Effector memory CD4-positive, alpha-beta T cell (primary cell): ENCODE results near the gene C21orf58.

Source experiments
- DNase-seq, 3 donors: peaks; one replicate each; pipeline ENCODE4 v3.0.0-alpha.2; 2020
- H3K27ac ChIP-seq: 2 replicates; pipeline ENCODE4 v1.7.0; 2013; ENCODE audit warnings: mild to moderate bottlenecking, low read length, moderate library complexity; ENCODE audit not compliant: insufficient read depth, poor library complexity, severe bottlenecking
- H3K27me3 ChIP-seq: replicated peaks from 2 replicates; pipeline ENCODE4 v1.7.0; 2013; ENCODE audit warnings: mild to moderate bottlenecking, low read length; ENCODE audit not compliant: insufficient read depth, control insufficient read depth, poor library complexity, severe bottlenecking
- H3K36me3 ChIP-seq: 2 replicates; pipeline ENCODE4 v1.7.0; 2013; ENCODE audit warnings: mild to moderate bottlenecking, low read length, moderate library complexity; ENCODE audit not compliant: control insufficient read depth, insufficient read depth
- H3K4me1 ChIP-seq: 2 replicates; pipeline ENCODE4 v1.7.0; 2013; ENCODE audit warnings: low read length, mild to moderate bottlenecking; ENCODE audit not compliant: control insufficient read depth, insufficient read depth, poor library complexity, severe bottlenecking
- H3K4me3 ChIP-seq: 2 replicates; pipeline ENCODE4 v1.7.0; 2013; ENCODE audit warnings: low read length, low read depth, mild to moderate bottlenecking; ENCODE audit not compliant: insufficient read depth, poor library complexity, severe bottlenecking
- H3K9me3 ChIP-seq: 2 replicates; pipeline ENCODE4 v1.7.0; 2013; ENCODE audit warnings: mild to moderate bottlenecking, low read length, moderate library complexity; ENCODE audit not compliant: control insufficient read depth

The C21orf58 gene

DNA sequence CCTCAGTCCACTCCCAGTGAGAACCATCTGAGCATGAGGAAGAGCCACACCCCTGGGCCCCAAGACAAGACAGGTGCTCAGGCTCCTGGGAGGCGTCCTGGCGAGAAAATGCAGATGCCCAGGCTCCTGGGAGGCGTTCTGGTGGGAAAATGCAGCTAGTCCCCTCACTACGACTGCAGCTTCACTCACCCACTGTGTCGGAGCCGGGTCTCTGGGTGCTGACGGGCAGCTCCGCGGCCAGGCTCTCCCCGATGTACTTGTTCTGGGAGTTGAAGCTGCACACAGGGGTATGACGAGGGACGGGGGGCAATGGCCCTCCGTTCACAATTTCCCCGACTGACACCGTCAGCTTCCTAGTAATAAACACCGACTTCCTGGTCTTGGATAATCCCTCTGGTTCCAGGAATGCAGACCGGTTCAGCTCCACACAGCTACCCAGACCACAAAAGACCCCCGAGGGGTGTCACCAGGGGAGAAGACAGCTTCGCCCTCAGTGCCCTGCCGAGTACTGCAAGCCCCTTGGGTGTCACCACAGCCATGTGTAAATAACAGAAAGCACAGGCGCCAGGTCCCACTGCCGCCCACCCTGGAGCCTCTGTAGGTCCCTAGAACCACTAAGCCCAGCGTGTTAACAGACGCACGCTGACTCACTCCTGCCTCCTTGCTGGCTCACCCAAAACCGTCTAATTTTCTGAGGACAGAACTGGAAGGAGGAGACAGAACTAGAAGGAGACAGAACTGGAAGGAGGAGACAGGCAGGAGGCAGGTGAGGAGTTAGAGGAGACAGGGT lies 57.7 kb downstream of the C21orf58 start:
- Histone ChIP-seq H3K9me3 (no peaks in the 10 kb centered on the region), H3K27ac (no peak overlapping the region), H3K36me3 (peaks cover 83% of the 10 kb centered on the region), H3K27me3 (no peaks in the 10 kb centered on the region), H3K4me1 (no peaks in the 10 kb centered on the region), H3K4me3 (no peak overlapping the region)
- DNase-seq: no peak

GRCh38 chr21:46264690-46265144 lies 59.0 kb downstream of the C21orf58 start:
- Histone ChIP-seq H3K27me3 (no peaks in the 10 kb centered on the region), H3K4me3 (no peak overlapping the region), H3K36me3 (peaks cover 84% of the 10 kb centered on the region), H3K4me1 (no peaks in the 10 kb centered on the region), H3K27ac (no peak overlapping the region), H3K9me3 (no peaks in the 10 kb centered on the region)
- no peak for DNase-seq

DNA sequence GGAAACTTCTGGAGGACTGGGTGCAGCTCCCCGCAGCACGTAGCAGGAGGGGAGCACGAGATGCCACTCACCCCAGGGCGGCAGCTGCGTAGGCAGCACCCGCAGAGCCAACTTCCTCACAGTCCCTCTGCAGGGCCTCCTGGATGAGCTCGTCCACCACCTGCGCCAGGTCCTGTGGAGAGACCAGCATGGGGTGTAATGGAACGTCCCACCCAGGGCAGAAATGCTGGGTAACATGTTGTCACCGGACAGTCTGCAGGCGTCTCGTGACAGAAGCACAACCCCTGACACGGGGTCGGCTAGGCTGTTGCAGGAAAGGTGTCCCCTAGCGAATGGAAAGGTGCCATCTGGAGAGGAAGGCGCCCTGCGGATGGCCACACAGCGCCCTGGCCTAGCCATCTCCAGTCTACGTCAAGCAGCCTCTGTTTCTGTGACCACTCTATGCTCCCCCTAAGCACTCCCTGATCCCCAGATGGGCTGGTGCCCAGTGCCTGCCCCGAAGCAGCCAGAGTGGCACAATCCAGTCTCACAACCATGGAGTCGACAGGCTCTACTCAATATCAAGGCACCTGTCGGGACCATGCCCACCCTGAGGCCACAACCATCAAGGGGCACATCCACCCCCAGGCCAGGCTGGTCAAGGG lies 59.5 kb downstream of the C21orf58 start:
- H3K27ac ChIP-seq: no peak overlapping the region
- no peak for DNase-seq
- no peak overlapping the region for H3K4me3 ChIP-seq
- no peaks in the 10 kb centered on the region for H3K9me3 ChIP-seq
- no peaks in the 10 kb centered on the region for H3K27me3 ChIP-seq
- no peaks in the 10 kb centered on the region for H3K4me1 ChIP-seq
- H3K36me3 ChIP-seq: peaks cover 83% of the 10 kb centered on the region

- Histone ChIP-seq H3K4me3 (no peak overlapping the region), H3K36me3 (peaks cover 72% of the 10 kb centered on the region), H3K4me1 (no peaks in the 10 kb centered on the region), H3K27ac (no peak overlapping the region), H3K27me3 (no peaks in the 10 kb centered on the region), H3K9me3 (no peaks in the 10 kb centered on the region)
- no peak for DNase-seq
Observed at GRCh38 chr21:46256501-46256994, 67.1 kb downstream of the C21orf58 start.

- no peak overlapping the region for H3K4me3 ChIP-seq
- no peaks in the 10 kb centered on the region for H3K9me3 ChIP-seq
- H3K36me3 ChIP-seq: peaks cover 65% of the 10 kb centered on the region
- H3K27me3 ChIP-seq: no peaks in the 10 kb centered on the region
- no peaks in the 10 kb centered on the region for H3K4me1 ChIP-seq
- no peak for DNase-seq
- H3K27ac ChIP-seq: no peak overlapping the region
Observed at GRCh38 chr21:46255758-46256337, 67.8 kb downstream of the C21orf58 start.

DNA sequence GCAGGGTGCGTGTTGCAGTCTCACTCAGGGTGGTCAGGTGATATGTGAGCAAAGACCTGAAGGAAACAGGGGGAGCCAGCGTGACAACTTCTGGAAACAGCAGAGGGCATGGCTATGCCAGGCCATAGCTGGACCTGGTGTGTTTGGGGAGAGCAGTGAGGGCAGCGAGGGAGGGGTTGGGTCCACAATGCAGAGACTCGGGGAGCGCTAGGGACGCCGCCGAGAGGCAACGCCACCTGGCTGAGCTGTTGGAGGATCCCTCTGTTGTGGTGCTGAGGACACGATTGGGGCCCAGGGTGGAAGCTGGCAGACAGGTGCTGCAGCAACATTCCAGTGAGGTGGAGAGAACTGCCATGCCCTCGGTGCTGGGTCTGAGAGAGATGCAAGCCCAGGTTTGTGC lies 68.5 kb downstream of the C21orf58 start:
- DNase-seq: no peak
- Histone ChIP-seq H3K27ac (no peak overlapping the region), H3K27me3 (no peaks in the 10 kb centered on the region), H3K4me1 (no peaks in the 10 kb centered on the region), H3K4me3 (no peak overlapping the region), H3K36me3 (peaks cover 58% of the 10 kb centered on the region), H3K9me3 (no peaks in the 10 kb centered on the region)

DNA sequence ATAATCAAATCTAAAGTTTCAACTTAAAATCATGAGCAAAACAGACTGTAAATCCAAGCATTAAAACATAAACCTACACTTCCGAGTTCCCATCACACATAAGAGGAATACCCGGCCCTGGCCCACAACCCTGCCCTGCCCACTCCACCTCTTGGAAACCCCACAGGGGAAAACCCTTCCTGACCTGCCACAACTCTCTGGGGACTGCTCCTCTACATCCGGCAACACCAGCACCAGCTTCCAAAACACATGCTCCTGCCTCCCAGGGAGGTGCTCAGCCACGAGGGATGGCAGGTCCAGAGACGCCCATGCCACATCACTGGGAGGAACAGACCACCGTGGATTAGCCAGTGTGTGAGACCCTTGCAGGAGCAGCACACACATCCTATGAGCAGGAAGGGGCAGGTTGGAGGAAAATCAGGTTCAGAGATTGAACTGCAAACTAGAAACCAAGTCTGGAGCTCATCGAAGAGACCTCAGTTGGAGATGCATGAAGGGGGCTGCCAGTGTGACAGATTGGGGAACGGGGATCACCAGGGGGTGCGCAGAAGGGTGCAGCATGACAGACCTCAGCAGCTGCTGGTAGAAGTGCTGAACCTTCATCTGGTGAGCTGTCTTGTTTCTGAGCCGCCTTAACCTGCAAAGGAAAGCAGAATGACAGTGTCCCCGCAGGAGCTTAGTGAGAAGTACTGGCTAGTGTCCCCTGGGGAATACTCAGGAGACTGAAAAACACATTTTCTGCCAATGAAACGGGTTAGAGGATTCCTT lies 69.3 kb downstream of the C21orf58 start:
- H3K36me3 ChIP-seq: peaks cover 56% of the 10 kb centered on the region
- H3K9me3 ChIP-seq: no peaks in the 10 kb centered on the region
- H3K4me1 ChIP-seq: no peaks in the 10 kb centered on the region
- H3K27ac ChIP-seq: peak overlapping the region; percentile 39
- DNase-seq: no peak
- H3K4me3 ChIP-seq: no peak overlapping the region
- H3K27me3 ChIP-seq: no peaks in the 10 kb centered on the region

DNA sequence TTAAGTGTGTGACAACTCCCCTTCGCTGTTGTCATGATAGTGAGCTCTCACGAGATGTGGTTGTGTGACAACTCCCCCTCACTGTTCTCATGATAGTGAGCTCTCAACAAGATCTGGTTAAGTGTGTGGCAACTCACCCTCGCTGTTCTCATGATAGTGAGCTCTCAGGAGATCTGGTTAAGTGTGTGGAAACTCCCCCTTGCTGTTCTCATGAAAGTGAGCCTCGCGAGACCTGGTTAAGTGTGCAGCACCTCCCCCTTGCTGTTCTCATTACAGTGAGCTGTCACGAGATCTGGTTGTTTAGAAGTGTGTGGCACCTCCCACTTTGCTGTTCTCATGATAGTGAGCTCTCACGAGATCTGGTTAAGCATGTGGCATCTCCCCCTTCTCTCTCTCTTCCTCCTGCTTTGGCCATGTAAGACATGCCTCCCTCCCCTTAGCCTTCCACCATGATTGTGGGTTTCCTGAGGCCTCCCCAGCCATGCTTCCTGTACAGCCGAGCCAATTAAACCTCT lies 70.0 kb downstream of the C21orf58 start:
- peak overlapping the region; percentile 39 for H3K27ac ChIP-seq
- H3K36me3 ChIP-seq: peaks cover 51% of the 10 kb centered on the region
- no peaks in the 10 kb centered on the region for H3K4me1 ChIP-seq
- no peaks in the 10 kb centered on the region for H3K27me3 ChIP-seq
- DNase-seq: peak; percentile 8 to 13 (median 9)
- H3K9me3 ChIP-seq: no peaks in the 10 kb centered on the region
- no peak overlapping the region for H3K4me3 ChIP-seq

DNA sequence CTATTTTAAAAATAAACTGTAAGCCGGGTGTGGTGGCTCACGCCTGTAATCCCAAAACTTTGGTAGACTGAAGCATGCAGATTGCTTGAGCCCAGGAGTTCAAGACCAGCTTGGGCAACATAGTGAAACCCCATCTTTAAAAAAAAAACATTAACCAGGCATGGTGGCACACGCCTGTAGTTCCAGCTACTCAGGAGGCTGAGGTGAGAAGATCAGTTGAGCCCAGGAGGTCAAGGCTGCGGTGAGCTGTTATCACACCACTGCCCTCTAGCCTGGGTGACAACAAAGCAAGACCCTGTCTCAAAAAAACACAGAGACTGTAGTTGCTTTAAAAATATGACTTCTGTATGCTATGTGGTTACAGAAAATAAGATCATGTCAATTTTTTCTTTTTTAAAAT lies 70.8 kb downstream of the C21orf58 start:
- no peaks in the 10 kb centered on the region for H3K4me1 ChIP-seq
- no peak for DNase-seq
- H3K9me3 ChIP-seq: no peaks in the 10 kb centered on the region
- no peak overlapping the region for H3K4me3 ChIP-seq
- H3K27me3 ChIP-seq: no peaks in the 10 kb centered on the region
- H3K36me3 ChIP-seq: peaks cover 48% of the 10 kb centered on the region
- peak overlapping the region; percentile 39 for H3K27ac ChIP-seq
